Esophagus mucosa (tissue), 1 donor: ENCODE data around the gene VSTM5. TPM values are rescaled to one million over a fixed set of nuclear protein-coding genes. Genes with fewer than 3 reads are reported as not detected.

ENCODE experiments used
- ATAC-seq: fragments of 200-7000 bp; cut with Tn5 transposase; one replicate; pipeline ENCODE4 v1.9.1; 2020
- total RNA-seq: library from RNA; stranded (reverse); gene quantifications from one replicate; pipeline ENCODE4 v1.2.4, GENCODE V29; 2023
- donor health status: DM: yes; HTN: yes; CAD: no.

Gene VSTM5
- total RNA-seq, 1 donor from 2014 or later = 0.16 TPM

DNA sequence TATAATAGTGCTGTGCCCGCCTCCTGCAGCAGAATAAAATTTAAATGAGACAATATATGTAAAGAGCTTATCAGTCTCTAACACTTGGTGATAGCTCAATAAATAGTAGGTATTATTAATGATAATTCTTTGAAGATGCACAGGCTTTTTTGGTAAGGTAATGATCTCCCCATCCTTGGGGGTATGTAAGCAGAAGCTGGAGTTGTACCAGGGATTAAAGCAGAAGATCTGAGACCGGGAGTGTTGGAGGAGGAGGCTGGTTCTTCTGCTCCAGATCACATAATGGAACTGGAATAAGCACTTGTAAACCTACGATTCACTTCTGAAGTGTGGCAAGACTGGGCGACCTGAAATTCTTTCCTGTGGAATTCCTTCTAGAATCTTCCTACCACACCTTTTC lies 8.4 kb downstream of the VSTM5 start:
- ATAC-seq = no peak

DNA sequence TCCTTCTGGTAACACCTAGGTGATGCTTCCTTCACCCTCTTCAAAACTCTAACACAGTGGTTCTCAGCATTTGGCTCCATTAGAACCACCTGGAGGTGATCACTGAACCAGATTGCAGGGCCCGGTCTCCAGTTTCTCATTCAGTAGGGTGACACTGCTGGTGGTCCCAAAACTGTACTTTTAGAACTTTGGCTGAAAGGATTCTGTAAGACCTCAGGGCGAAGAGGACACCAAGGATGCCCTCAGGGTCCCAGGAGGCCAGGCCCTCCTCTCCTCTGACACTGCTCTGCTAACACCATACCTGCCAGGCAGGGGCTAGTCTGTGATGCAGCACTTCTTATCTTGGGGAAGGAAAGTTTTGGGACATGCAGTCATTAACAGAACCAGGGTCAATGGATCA lies 9.0 kb downstream of the VSTM5 start:
- no peak for ATAC-seq

DNA sequence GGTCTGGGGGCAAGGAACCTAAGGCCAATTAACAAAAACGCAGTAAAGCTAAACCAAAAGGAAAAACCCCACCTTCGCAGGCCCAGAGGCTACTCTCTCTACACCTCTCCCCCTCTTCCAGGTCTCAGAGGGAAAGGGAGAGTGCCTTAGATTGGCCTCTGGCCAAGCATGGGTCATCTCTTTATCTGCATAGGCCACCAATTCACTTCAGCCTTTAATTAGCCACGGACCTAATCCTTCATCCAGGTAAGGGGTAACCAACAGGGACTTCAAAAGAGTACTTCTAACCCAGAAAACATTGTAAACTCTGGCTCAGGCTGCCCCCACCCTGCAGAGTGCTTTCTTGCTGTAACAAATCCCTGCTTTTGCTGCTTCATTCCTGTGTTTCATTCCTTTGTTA lies 9.4 kb downstream of the VSTM5 start:
- ATAC-seq = no peak

DNA sequence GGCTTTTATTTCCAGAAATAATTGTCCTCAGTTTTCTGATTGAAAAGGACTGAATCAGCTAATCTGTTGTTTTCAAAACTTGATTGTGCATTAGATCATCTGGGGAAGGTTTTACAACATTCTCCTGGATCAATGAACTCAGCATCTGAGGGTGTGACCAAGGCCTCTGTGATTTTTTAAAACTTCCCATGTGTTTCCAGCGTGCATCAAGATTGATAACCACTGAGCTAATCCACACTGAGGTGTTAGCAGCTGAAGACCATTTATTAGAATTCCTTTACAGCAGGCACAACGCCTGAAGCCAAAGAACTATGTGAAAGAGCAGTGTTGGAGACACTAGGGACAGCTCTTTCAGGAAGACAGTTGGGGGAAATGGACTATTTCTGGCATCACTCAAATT lies 10.2 kb downstream of the VSTM5 start:
- no peak for ATAC-seq

DNA sequence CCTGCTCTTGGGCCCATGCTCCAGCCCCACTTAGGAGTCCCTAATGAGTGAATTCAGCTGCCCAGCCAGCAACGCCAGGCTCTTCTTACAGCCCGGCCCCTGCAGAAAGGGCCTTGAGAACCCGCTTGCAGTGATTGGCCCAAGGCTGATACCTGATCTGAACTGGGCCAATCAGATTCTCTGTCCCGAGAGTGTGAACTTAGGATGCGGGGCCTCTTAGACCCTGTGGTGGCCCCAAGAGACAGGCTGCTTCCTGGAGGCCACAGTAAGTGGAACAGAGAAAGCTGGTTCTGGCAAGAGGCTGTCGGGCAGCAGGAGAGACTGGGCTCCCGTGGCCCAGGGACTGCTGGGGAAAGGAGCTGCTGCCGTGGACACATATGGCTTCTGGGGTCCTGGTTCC lies 11.5 kb downstream of the VSTM5 start:
- ATAC-seq = no peak

DNA sequence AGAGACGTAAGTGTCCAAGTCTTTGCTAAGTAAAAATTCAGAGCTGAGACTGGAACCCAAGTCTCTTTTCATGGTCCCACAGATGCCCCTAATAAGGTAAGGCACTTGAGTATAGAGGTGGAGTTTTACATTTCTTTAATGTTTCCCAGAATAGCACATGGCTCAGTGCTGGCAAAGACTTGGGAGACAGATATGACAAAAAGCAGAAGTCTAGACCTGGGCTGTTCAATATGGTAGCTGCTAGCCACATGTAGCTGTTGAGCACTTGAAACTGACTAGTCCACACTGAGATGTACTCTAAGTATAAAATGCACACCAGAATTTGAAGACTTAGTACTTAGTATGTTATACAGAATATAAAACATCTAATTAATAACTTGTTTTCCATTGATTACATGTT lies 17.6 kb downstream of the VSTM5 start:
- ATAC-seq = no peak

DNA sequence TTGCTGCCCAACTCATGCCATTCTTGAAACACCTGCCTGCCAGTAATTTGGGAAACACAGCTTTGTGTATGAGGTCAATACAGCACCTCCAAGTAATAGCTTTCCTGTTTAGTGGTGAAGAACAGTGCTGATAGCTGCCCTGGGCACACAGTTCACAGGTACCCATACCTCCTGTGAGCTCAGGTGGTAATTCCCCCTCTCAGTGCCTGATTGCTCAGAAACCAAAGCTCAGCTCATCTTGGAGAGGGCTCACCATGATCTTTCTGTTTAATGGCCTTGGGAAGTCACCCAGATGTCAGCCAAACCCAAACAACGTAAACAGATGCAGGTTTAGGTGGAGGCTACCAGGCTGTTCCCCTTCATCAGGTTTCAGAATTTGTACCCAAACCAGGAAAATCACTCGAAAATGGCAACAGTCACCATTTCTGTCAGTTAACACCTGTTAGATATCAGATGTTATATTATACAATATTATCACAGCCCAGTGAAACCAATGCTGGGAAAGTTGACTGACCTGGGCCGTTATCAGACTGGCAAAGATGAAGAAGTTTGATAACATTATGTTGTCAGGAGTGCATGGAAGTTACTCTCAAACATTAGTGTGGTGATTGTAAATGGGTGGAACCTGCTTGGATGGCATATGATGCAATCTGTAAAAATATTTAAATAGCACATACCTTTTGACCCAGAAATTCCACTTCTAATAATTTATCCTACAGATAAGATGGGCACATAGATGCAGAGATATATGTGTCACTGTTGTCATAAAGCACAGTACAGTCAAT lies 18.9 kb downstream of the VSTM5 start:
- no peak for ATAC-seq

DNA sequence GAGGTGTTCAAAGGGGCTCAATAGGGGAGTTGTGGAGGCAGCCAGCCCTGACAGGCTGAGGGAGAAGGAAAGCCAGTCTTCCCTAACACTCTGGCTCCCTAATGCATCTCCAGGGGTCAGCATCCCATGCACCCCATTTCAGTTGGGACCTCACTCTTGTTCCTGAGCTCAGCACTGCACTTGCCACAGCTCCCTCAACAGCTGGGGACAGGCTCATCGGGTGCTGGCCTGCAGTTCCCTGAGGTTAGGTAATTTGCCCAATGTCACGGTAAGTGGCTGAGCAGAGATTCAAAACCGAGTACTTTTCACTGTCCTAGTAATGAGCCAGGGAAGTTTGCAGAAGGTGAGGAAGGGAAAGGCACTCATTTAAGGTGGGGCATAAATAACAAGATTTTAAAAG lies 20.8 kb downstream of the VSTM5 start:
- no peak for ATAC-seq

DNA sequence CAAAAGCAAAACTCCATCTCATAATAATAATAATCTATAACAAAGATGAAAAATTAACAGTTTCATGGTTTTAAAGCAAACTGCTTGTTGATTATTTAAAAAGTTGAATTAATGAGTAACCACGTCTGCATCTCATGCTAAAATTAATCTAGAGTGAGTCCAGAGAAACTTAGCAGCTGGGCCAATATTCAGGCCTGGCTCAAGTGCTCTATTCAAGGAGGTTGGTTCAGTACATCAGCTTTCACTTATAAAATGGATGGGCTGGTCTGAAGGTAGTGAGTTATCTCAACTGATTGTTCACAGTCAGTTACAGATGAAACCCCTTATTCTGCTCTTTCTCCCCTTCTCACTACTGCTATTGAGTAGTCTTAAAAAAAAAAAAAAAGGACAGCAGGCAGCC lies 23.1 kb downstream of the VSTM5 start:
- ATAC-seq = no peak

DNA sequence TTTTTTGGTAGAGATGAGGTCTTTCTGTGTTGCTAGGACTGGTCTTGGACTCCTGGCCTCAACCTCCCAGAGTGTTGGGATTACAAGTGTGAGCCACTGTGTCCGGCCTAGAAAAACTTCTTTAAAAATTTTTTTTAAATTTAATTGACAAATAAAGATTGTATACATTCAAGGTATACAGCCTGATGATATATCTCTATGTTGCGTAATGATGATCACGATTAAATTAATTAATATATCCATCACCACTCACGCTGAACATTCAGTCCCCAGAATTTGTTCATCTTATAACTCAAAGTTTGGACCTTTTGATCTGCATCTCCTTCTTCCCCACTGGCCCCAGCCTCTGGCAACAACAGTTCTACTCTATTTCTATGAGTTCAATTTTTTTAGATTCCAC lies 27.2 kb downstream of the VSTM5 start:
- no peak for ATAC-seq

DNA sequence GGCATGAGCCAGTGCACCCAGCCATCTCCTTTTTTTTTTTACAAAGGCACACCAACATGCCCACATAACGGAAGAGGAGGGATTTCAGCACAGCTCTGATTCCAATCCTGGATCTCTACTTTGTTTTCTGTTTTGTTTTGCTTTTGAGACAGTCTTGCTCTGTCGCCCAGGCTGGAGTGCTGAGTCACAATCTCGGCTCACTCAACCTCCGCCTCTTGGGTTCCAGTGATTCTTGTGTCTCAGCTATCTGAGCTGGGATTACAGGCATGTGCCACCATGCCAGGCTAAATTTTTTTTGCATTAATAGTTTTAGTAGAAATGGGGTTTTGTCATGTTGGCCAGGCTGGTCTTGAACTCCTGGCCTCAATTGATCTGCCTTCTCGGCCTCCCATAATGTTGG lies 28.1 kb downstream of the VSTM5 start:
- no peak for ATAC-seq

DNA sequence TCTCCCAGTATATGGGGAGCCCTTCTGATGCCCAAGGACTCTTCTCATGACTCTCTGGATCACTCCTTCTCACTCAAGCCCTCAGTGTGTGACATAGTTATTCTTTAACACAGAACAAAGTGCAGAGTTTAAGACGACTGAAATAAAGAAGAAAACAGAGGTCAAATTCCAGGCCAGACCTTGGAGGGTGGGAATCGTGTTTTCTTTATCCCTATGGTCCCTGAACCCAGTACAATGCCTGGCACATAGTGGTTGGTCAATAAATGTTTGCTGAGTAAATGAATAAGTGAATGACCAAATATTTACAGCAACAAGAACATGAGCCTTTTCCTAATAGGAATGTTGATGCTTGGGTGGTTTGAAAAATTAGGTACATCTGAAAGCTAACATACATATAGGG lies 28.8 kb downstream of the VSTM5 start:
- ATAC-seq = no peak

DNA sequence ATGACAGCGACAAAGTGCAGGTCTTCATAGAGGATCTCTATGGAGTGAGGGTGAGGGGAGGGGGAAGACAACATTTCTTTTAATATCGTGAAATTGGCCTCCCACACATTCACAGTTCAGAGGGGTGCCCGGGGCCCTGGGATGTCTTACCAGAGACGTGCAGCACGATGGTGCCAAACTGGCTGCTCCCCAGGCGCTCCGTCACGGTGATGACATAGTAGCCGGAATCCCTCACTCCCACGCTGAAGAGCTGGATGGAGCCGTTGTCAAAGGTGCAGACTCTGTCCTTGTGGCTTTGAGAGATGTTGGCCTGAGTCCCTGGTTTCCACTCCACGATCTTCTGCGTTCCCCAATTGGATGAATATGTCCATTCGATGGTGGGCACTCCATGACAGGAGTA lies 29.6 kb downstream of the VSTM5 start:
- no peak for ATAC-seq

DNA sequence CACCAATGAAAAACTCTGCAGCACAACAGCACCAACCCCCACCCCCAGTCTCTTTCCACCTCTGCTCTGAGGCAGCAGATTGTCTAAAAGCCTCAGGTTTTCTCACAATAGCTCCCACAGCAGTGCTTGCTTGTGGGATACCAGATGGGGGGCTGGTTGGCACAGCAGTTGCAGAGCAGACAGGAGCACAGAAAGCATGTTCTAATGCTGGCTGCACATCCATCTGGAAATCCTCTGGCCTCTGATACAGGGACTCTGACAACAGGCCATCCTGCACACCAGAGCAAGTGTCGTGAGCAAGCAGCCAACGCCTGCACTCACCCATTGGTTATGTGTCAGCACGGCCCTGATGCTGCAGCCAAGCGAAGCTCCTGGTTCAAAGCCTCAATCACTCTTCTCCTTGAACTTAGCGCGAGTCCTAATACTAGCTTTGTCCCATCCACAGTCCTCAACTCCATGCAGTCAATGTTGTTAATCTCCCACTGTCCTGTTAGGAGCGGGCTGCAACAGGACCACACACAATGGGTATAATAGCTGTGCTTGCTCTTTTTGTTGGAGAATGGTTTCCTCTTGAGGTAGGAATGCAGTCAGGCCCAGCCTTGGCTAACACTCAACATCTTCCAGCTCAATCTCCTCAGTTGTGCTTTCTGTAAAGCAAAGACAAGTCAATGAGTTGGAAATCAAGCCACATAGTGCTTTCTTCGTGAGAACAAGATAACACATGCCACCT lies 30.3 kb downstream of the VSTM5 start:
- peak; percentile 50 for ATAC-seq

DNA sequence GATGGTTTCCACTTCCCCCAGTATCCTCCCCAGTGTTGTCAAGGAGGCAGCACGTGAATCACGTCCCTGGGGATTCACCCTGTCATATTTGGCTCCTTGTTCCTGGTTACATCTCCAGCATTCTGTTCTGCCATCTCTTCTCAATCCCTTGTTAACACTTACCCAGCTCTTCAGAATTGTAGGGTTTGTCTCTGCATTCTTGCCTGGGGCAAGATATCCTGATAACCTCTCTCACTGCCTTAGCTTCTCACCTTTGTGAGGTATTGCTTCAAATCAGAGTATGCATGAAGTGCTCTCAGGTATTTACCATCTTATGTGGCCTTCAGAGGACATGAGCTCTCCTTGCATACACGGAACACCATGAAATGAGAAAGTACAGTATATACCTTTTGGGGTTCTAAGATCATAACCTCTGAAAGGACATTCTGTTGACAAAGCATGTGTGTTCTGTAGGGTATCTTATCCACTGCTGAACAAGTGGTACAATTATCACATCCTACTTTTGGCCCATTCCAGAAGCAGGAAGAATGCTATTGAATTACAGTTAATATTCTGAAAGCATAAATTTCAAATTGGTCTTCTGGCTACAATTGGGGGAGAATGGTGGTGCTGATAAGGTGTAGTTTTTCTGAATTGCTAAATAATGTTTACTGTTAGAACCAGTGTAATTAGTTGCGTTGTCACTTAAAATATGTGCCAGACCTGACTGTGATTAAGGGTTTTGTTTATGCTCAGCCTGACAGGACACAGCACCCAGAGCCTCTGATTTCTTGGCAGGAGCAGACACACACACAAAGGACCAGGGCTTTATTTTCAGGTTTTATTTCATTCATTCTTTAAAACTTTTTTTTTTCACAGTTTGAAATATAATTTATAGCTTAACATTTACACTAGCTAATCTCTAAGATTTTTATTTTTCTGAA lies 32.7 kb downstream of the VSTM5 start:
- no peak for ATAC-seq

DNA sequence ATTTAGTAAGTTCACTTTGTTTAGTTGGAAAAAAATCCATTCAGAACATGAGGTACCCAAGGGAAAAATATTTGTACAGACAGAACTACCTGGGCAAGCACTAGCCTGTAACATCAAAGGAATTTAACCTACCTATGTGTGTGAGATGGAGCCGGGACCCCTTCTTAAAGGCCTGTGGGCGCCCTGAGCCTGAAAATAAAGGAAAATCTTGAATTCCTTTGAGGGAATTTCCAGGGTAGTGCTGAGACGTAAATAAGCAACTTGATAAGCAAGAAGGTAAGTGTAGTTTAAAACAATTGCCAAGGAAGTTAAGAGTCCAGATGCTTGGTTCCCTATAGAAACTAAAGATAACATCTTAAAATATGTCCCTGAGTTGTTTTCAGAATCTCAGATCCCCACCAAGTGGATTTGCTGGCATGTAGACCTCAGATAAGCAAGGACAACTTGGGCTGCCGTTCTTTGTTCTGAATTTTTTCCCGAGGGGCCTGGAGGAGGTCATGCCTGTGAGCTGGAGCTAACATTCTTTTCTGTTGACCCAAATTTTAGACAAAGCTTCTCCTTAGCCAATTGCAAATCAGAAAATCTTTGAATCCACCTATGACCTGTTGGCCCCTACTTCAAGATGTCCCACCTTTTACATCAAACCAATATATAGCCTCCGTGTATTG lies 35.3 kb downstream of the VSTM5 start:
- ATAC-seq = no peak

DNA sequence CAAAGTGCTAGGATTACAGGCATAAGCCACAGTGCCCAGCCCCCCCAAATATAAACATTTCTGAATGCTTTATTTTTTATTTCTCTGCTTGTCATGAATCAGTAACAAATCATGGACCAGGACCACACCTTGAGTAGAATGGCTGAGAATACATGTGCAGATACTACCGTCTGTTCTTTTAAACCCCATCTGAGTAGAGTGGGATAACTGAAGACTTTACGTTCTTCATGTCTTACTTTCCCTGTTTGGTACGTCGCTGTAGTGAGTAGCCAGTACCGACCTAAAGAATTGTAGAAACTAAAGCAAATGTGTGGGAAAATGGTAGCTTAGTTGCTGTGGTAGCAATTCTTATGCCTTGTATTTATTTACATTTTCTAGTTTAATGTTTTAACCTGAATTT lies 36.4 kb downstream of the VSTM5 start:
- ATAC-seq = no peak

DNA sequence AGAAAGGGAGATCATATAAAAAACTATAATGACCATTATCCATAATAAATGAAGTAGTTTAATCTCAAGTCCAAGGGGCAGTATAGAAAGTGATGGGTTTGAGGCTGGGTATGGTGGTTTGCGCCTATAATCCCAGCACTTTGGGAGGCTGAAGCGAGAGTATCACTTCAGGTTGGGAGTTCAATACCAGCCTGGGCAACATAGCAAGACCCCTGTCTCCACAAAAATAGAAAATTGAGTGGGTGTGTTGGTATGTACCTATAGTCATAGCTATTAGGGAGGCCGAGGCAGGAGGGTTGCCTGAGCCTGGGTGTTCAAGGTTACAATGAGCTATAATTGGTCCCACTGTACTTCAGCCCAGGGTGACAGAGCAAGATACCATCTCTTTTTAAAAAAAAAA lies 42.4 kb downstream of the VSTM5 start:
- no peak for ATAC-seq

DNA sequence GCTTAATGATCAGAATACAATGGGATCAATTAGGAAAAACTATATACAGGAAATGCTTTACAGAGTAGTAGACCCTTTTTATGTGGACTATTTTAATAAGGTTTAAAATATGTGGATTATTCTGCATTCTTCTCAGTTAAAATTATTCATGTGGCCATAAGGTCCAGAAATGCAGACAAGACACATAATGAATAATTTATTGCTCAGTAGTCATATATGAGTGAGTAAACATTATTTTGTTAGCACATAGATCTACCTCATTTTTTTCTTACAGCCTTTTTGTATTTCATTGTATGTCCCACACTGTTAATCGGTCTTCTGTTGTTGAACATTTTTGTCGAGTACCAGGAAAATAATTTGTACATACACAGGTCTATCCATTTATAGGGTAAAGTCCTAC lies 45.5 kb downstream of the VSTM5 start:
- ATAC-seq = no peak

DNA sequence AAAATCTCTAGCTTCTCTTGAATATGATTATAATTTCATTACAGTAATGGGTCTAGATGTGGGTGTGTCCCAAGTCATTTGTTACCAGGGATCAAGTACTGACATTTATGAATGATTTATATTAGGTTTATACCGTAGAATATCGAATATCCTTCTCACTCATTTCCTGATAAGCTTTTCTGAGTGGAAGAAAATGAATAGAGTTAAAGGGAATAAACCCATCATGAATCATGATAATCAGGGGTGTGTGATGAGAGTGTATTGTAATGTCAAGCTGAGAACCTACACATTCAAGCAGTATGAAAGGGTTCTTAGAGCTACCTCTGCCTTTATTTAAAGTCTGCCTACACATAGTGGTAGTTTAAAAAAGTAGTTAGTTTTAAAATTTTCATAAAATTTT lies 49.1 kb downstream of the VSTM5 start:
- no peak for ATAC-seq

DNA sequence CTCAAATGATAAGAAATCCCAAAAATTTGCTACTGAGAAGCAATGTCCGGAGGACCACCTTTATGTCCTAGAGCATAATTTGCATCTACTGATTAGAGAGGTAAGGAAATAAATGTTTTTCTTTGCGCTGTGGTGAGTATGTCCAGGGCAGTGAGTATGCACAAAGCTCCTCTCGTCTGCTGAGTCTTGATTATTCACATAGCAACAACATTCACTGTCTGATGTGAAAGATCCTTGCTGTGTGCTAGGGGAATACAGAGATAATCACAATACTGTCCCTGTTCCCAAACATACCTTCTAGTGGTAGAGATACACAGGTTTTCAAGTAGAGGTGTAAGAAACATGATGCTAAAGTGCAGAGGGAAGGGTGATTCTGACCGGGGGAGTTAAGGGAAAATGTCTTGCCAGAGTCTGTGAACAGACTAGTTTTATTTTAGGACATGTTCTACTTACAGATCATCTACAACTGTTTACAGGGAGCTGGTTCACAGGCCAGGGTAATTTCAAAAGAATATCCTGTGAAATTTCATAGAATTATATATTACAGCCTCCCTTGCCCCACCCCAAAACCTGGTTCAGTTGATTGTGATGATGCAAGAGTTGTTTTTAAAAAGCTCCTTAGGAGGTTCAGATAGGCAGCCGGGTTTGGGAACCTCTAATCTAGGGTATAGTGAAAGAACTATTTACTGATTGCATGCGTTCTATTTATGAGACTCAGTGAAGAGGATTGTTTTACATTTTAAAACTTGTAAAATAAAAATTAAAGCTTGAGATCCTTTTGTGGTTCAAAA lies 53.8 kb downstream of the VSTM5 start:
- ATAC-seq = no peak

DNA sequence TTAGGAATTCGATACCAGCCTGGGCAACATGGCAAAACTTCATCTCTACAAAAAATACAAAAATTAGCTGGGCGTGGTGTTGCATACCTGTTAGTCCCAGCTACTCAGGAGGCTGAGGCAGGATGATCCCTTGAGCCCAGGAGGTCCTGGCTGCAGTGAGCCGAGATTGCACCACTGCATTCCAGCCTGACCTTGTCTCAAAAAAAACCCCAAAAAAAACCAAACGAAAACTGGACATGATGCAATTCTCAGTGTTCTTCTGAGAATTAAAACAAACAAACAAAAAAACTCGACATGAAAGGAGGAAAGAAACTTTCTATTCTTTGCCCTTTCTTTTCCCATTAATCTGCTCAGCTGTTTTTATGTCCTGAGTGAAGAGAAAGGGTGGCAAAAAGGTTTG lies 58.9 kb downstream of the VSTM5 start:
- no peak for ATAC-seq
